Renal pelvis (tissue), 4 donors: ENCODE measurements around the gene DENND6B. TPM values are rescaled to one million over a fixed set of nuclear protein-coding genes. Genes with fewer than 3 reads are reported as not detected.
"Not testable (repeated sequence)": the region's sequence is repeated elsewhere in the genome, so short reads cannot be mapped to it uniquely, and the experiment has no call there.

ENCODE experiments used
- DNase-seq: peaks from one replicate; pipeline ENCODE4 v3.0.0-alpha.2; 2013
- polyA plus RNA-seq, 3 donors: library from polyadenylated mRNA; unstranded; fragments of 120-200 nt; gene quantifications; one replicate each; pipeline ENCODE4 v1.2.1, GENCODE V29; 2013; ENCODE audit not compliant: insufficient read length in 3 of 3

Gene DENND6B
- polyA plus RNA-seq, 3 donors = 13.9 to 18.7 (median 18.5) TPM

- peak; percentile 86 for DNase-seq
Observed at GRCh38 chr22:50341977-50342650, 15.3 kb upstream of the DENND6B start.

DNA sequence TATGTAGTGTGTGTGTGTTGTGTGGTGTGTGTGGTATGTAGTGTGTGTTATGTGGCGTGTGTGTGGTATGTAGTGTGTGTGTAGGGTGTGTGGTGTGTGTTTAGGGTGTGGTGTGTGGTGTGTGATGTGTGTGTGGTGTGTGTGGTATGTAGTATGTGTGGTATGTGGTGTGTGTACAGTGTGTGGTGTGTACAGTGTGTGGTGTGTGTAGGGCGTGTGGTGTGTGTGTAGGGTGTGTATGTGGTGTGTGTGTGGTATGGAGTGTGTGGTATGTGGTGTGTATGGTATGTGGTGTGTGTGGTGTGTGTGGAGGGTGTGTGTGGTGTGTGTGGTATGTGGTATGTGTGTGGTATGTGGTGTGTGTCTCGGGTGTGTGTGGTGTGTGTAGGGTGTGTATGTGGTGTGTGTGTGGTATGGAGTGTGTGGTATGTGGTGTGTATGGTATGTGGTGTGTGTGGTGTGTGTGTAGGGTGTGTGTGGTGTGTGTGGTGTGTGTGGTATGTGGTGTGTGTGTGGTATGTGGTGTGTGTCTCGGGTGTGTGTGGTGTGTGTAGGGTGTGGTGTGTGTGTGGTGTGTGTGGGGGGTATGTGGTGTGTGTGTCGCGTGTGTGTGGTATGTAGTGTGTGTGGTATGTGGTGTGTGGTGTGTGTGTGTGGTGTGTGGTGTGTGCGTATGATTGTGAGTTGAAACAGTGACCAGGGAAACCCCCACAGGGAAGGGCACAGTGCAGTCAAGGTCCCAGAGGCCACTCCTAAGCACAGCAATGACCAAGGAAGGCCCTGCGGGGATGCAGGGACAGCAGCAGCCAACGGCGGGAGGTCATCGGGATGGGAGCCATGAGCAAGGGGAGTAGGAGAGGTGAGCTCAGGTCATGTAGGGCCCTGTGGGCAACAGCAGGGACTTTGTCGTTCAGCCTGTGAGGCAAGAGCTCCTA, 13.4 kb upstream of the DENND6B start:
- no peak for DNase-seq

GRCh38 chr22:50338860-50339462, 12.1 kb upstream of the DENND6B start:
- DNase-seq = no peak

DNA sequence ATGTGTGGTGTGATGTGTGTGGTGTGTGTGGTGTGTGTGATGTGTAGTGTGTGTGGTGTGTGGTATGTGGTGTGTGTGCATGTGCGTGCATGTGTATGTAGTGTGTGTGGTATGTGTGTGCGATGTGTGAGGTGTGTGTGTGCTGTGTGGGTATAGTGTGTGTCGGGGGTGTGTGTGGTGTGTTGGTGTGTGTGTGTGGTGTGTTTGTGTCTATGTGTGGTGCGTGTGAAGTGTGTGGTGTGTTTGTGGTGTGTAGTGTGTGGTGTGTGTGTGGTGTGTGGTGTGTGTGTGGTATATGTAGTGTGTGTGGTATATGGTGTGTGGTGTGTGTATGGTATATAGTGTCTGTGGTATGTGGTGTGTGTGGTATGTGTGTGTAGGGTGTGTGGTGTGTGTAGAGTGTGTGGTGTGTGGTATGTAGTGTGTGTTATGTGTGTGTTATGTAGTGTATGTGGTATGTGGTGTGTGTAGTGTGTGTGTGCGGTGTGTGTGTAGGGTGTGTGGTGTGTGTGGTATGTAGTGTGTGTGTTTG, 11.3 kb upstream of the DENND6B start:
- DNase-seq = no peak

GRCh38 chr22:50337262-50338041, 10.6 kb upstream of the DENND6B start:
- DNase-seq = no peak

- not testable (repeated sequence) for DNase-seq
Observed at GRCh38 chr22:50334433-50334832, 7.6 kb upstream of the DENND6B start.

- no peak for DNase-seq
Observed at GRCh38 chr22:50329236-50329635, 2.4 kb upstream of the DENND6B start.

GRCh38 chr22:50327711-50328019, 853 bp upstream of the DENND6B start:
- DNase-seq = no peak

GRCh38 chr22:50326225-50326955, 422 bp downstream of the DENND6B start:
- DNase-seq = no peak

- DNase-seq = no peak
Observed at GRCh38 chr22:50325444-50326224, 1.2 kb downstream of the DENND6B start.

DNA sequence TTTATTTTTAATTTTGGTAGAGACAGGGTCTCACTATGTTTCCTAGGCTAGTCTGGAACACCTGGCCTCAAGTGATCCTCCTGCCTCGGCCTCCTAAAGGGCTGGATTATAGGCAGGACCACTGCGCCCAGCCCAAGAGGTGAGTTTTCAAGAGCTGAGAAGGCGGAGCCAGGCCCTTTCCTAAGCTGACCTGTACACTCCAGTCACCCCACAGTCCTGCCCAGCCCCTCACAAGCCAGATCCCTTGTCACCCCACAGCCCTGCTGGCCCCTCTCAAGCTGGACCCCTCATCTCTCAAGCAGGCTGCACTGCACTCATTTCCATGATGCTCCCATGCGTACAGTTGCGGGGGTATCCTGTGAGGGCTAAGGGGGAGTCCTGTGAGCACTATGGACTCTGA, 2.9 kb downstream of the DENND6B start:
- DNase-seq = no peak

GRCh38 chr22:50322382-50323104, 4.3 kb downstream of the DENND6B start:
- not testable (repeated sequence) for DNase-seq

- DNase-seq = no peak
Observed at GRCh38 chr22:50320671-50321325, 6.0 kb downstream of the DENND6B start.

DNA sequence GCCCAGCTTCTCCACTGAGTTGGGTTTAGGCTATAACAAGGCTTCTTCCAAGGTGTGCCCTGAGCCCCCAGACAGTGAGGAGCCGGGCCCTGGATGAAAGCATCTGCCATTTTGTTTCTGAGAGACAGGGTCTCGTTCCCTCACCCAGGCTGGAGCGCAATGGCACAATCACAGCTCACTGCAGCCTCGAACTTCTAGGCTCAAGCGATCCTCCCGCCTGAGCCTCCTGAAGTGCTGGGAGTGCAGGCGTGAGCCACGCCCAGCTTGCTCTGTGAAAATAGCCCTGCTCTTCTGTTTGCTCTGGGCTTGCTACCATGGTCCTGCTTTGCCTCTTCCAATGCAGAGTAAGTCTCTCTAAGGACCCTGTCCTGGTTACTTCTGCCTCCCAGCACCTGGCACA, 6.7 kb downstream of the DENND6B start:
- no peak for DNase-seq

GRCh38 chr22:50319503-50319951, 7.3 kb downstream of the DENND6B start:
- DNase-seq = no peak

DNA sequence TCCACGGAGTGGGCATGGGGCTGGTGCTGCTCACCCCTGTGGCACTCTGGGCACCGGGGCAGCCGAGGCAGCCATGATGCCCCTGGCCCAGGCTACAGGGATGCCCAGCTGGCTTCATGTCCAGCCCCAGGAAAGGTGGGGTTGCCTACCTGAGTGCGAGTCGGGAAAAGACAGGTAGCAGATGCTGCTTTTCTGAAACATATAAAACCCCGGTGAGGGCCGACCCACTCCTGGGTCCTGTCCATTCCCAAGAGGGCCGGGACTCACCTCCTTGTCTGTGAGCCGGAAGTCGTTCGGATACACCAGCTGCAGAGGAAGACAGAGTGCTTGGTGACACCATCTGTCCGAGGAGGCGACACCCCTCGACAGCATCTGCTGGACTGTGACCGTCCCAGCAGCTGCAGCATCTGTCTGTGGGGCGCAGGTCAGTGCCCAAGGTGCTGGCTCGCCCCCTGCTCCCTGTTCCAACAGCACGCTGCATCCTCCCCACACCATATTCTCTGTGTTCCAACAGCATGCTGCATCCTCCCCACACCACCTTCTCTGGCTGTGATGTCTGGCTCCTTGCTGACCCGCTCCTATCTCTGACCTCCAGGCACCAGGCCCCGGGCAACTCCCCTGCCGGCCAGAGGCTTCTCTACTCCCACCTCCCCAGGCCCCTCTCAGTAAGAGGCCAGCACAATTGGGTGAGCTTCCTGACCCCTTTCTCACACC, 8.0 kb downstream of the DENND6B start:
- no peak for DNase-seq

DNA sequence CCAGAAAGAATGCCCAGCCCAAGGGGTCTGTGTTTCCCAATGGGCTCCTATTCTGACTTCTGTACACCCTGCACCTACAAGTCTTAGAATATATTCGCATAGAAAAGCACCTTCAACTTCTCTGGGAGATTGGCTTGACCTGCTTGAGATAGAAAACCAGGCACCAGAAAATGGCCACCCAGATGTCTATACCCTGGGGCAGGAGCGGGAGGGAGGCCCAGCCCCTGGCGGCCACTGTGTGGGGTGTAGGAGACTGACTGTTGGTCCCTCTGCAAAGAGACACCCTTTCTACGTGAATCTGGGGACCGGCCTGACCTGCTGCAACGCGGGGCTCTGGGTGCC, 8.5 kb downstream of the DENND6B start:
- no peak for DNase-seq

DNA sequence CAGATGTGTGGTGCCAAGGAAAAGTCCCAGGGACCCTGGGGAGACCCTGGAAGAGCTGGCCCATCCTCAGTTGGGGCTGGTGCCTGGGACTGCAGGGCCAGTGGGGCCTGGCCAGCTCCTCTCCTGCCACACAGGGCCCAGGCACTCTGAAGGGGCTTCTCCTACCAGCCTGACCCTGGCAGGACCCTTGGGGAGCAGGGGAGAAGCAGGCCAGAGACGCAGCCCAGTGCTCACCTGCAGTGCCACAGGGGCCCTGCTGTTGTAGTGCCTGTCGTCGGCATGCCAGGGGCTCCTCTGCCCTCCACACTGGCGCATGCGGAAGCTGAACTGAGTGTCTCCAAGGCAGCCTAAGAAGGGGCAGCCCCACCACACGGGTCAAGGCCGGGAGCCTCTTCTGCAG, 9.1 kb downstream of the DENND6B start:
- DNase-seq = no peak
